PC-9 (cell line): ENCODE measurements around the gene APOBEC3B. TPM values are rescaled to one million over a fixed set of nuclear protein-coding genes. Genes with fewer than 3 reads are reported as not detected.

Source experiments
- Bru-seq: library from RNA; stranded (reverse); fragments of 400-500 nt; gene quantifications from one replicate; lab custom pipeline; 2021; lab: Mats Ljungman, UMichigan
- BruChase-seq, 2 experiments: library from RNA; stranded (reverse); fragments of 400-500 nt; gene quantifications; one replicate each; lab custom pipeline; 2021; lab: Mats Ljungman, UMichigan
- BruUV-seq: library from RNA; stranded (reverse); fragments of 400-500 nt; replicated peaks from 2 replicates; lab custom pipeline; 2021; lab: Mats Ljungman, UMichigan
- CTCF ChIA-PET: fragments of 300-600 bp; sonication (Branson Sonifier 250); formaldehyde crosslinking; loops from one replicate; lab custom pipeline; 2022; ENCODE audit warnings: antibody characterized with exemption; lab: Charles Lee
- POLR2A ChIA-PET: fragments of 300-600 bp; sonication (Branson Sonifier 250); formaldehyde crosslinking; loops from one replicate; lab custom pipeline; 2022; ENCODE audit warnings: antibody characterized with exemption; ENCODE audit not compliant: unreplicated experiment; lab: Charles Lee
- DNase-seq, 2 experiments: peaks; one replicate each; pipeline versions ENCODE4 v3.0.0 to v3.0.0-alpha.2; 2015 to 2022; ENCODE audit warnings: mixed read lengths in 1 of 2
- H2AFZ ChIP-seq: fragments of 200-600 bp; sonication (generic); 2 replicates; pipeline ENCODE4 v1.8.1; 2017; ENCODE audit warnings: antibody characterized with exemption
- H3F3A ChIP-seq: fragments of 200-600 bp; sonication (generic); 2 replicates; pipeline ENCODE4 v1.8.1; 2017; ENCODE audit warnings: antibody characterized with exemption, mild to moderate bottlenecking, low read depth; ENCODE audit not compliant: insufficient read depth
- H3K27ac ChIP-seq: fragments of 200-600 bp; sonication (generic); 2 replicates; pipeline ENCODE4 v1.6.1; 2016; ENCODE audit warnings: mixed run types
- H3K27me3 ChIP-seq: fragments of 200-600 bp; sonication (generic); 2 replicates; pipeline ENCODE4 v1.6.1; 2016; ENCODE audit warnings: low read depth, mixed run types; ENCODE audit not compliant: insufficient read depth
- H3K36me3 ChIP-seq: fragments of 200-600 bp; sonication (generic); 2 replicates; pipeline ENCODE4 v1.6.1; 2016; ENCODE audit warnings: low read depth, mixed run types
- H3K4me1 ChIP-seq: fragments of 200-600 bp; sonication (generic); replicated peaks from 2 replicates; pipeline ENCODE4 v1.6.1; 2016; ENCODE audit warnings: mixed run types; ENCODE audit not compliant: insufficient read depth
- H3K4me2 ChIP-seq: fragments of 200-600 bp; sonication (generic); 2 replicates; pipeline ENCODE4 v1.6.1; 2017; ENCODE audit warnings: mixed run types
- H3K4me3 ChIP-seq: fragments of 200-600 bp; sonication (generic); 2 replicates; pipeline ENCODE4 v1.6.1; 2016; ENCODE audit warnings: mixed run types
- H3K79me2 ChIP-seq: fragments of 200-600 bp; sonication (generic); 2 replicates; pipeline ENCODE4 v1.6.1; 2017; ENCODE audit warnings: low read depth, mixed run types
- H3K9me2 ChIP-seq: fragments of 200-600 bp; sonication (generic); 2 replicates; pipeline ENCODE4 v1.8.1; 2017; ENCODE audit warnings: mild to moderate bottlenecking; ENCODE audit not compliant: insufficient read depth
- H3K9me3 ChIP-seq: fragments of 200-600 bp; sonication (generic); 2 replicates; pipeline ENCODE4 v1.8.1; 2016; ENCODE audit warnings: low read depth; ENCODE audit not compliant: insufficient read depth
- H4K20me1 ChIP-seq: fragments of 200-600 bp; sonication (generic); 2 replicates; pipeline ENCODE4 v1.8.1; 2017; ENCODE audit not compliant: insufficient read depth
- CTCF ChIP-seq: fragments of 200-600 bp; sonication (generic); conservative IDR thresholded peaks from 2 replicates; pipeline ENCODE4 v1.6.1; 2017; ENCODE audit warnings: mixed run types, antibody characterized with exemption, mild to moderate bottlenecking, moderate library complexity
- EZH2 ChIP-seq: fragments of 200-600 bp; sonication (generic); IDR thresholded peaks from 2 replicates; pipeline ENCODE4 v1.8.0; 2017; ENCODE audit warnings: antibody characterized with exemption, low read depth
- intact Hi-C: fragments of 100-400 bp; cut with micrococcal nuclease; formaldehyde crosslinking; loops from one replicate; pipeline ENCODE4 v1.10.0; 2022; ENCODE audit not compliant: unreplicated experiment
- long read RNA-seq: library from polyadenylated mRNA; stranded (forward); transcript quantifications from one replicate; pipeline ENCODE4 v2.0.0, GENCODE V29; 2022
- total RNA-seq: library from RNA; stranded (reverse); gene quantifications from 2 replicates; pipeline ENCODE4 v1.2.3, GENCODE V29; 2021

Gene APOBEC3B
- total RNA-seq (66.5 and 83.6 TPM in 2 replicates), Bru-seq, nascent RNA (percentile 80 among the genes with signal in this experiment), BruChase-seq, experiment 1, labeled RNA remaining after a 2-hour chase (percentile 98 among the genes with signal in this experiment), BruChase-seq, experiment 2, labeled RNA remaining after a 6-hour chase (percentile 99 among the genes with signal in this experiment)
- long read RNA-seq, transcript APOBEC3B-201 (8 exons, 1,533 nt): major isoform, 212 of 451 reads
- long read RNA-seq, transcript APOBEC3B-203 (7 exons, 1,844 nt): minor isoform, 18 of 451 reads
- long read RNA-seq, partial matches to known transcripts: 5 of 451 reads
- long read RNA-seq, other reads (novel, unspliced or antisense): 216 of 451 reads

GRCh38 chr22:38981992-38982927 lies at the start of gene APOBEC3B:
Gene APOBEC3B (plus strand): TSS chr22:38982347. CDS start chr22:38982454, 107 bp downstream.
- Histone ChIP-seq H3K9me2 (no peaks in the 10 kb centered on the region), H2AFZ (no peak within 1 kb of the TSS), H3K27me3 (no peaks in the 10 kb centered on the region), H3F3A (peaks cover 35% of the 10 kb centered on the region), H3K36me3 (peaks cover 11% of the 10 kb centered on the region), H3K79me2 (peaks cover 14% of the 10 kb centered on the region), H4K20me1 (no peaks in the 10 kb centered on the region), H3K9me3 (peaks cover 13% of the 10 kb centered on the region), H3K4me2 (peak within 1 kb of the TSS; percentile 88), H3K4me3 (peak within 1 kb of the TSS; percentile 58), H3K27ac (peak within 1 kb of the TSS; percentile 94), H3K4me1 (peaks cover 47% of the 10 kb centered on the region)
- ChIA-PET POLR2A (interaction anchor here (0.5 to 0.7 kb wide), 4 partner anchors 32 to 1367 kb away, joined by 3 to 6 read pairs (median 4); partner anchors contain the start of gene APOBEC3C), CTCF (interaction anchor here (0.9 to 1.1 kb wide), 5 partner anchors 9 to 213 kb away, joined by 3 to 4 read pairs (median 3); no protein-coding TSS in a partner anchor)
- DNase-seq: peak; percentile 94 to 99
- TSS peak; percentile 64 for BruUV-seq
- intact Hi-C loops: loop anchor here (5.0 to 10.0 kb wide), 2 partner anchors 45 to 227 kb away; partner anchors contain the start of gene SUN2
- TF ChIP-seq EZH2 (no peak), CTCF (no peak)

GRCh38 chr22:38935023-38935422 lies 47.1 kb upstream of the APOBEC3B start:
- Histone ChIP-seq H4K20me1 (no peaks in the 10 kb centered on the region), H3K9me2 (no peaks in the 10 kb centered on the region), H3K79me2 (no peaks in the 10 kb centered on the region), H3K4me3 (no peak overlapping the region), H3K4me1 (peaks cover 34% of the 10 kb centered on the region), H3F3A (peaks cover 21% of the 10 kb centered on the region; the same call in 1 of the 2 replicates), H3K4me2 (peak overlapping the region; percentile 56), H3K27me3 (no peaks in the 10 kb centered on the region), H3K9me3 (no peaks in the 10 kb centered on the region), H3K36me3 (no peaks in the 10 kb centered on the region), H2AFZ (no peak overlapping the region), H3K27ac (no peak overlapping the region)
- TF ChIP-seq CTCF (no peak), EZH2 (no peak)
- CTCF ChIA-PET: interaction anchor here (0.6 kb wide), 1 partner anchor 226 kb away, joined by 4 read pairs; no protein-coding TSS in a partner anchor
- BruUV-seq: no TSS peak
- DNase-seq: peak; percentile 89 to 95
- intact Hi-C loops: loop anchor here (5.0 kb wide), 1 partner anchor 47 kb away; the partner anchor contains the start of gene APOBEC3B
- POLR2A ChIA-PET: interaction anchor here (0.5 to 0.7 kb wide), 2 partner anchors 62 to 923 kb away, joined by 6 to 14 read pairs; no protein-coding TSS in a partner anchor

- Histone ChIP-seq H3K9me2 (no peaks in the 10 kb centered on the region), H3K9me3 (no peaks in the 10 kb centered on the region), H3K4me3 (no peak overlapping the region), H3K79me2 (no peaks in the 10 kb centered on the region), H3K4me2 (peak overlapping the region; percentile 56), H3K36me3 (no peaks in the 10 kb centered on the region), H3K4me1 (peaks cover 34% of the 10 kb centered on the region), H2AFZ (no peak overlapping the region), H3F3A (peaks cover 21% of the 10 kb centered on the region; the same call in 1 of the 2 replicates), H3K27me3 (no peaks in the 10 kb centered on the region), H4K20me1 (no peaks in the 10 kb centered on the region), H3K27ac (no peak overlapping the region)
- intact Hi-C loops: loop anchor here (5.0 kb wide), 1 partner anchor 47 kb away; the partner anchor contains the start of gene APOBEC3B
- TF ChIP-seq CTCF (no peak), EZH2 (no peak)
- CTCF ChIA-PET: no interaction called here
- DNase-seq: no peak
- POLR2A ChIA-PET: no interaction called here
- no TSS peak for BruUV-seq
Observed at GRCh38 chr22:38935616-38936015, 46.5 kb upstream of the APOBEC3B start.
